Caco-2 (cell line): ENCODE measurements around the gene RAB28. TPM values are rescaled to one million over a fixed set of nuclear protein-coding genes. Genes with fewer than 3 reads are reported as not detected.

Experiments
- BruUV-seq: library from RNA; stranded (reverse); fragments of 400-500 nt; replicated peaks from 2 replicates; lab custom pipeline; 2021; lab: Mats Ljungman, UMichigan
- CTCF ChIA-PET: fragments of 300-600 bp; sonication (Branson Sonifier 250); formaldehyde crosslinking; loops from one replicate; lab custom pipeline; 2022; ENCODE audit warnings: antibody characterized with exemption; lab: Charles Lee
- POLR2A ChIA-PET: fragments of 300-600 bp; sonication (Branson Sonifier 250); formaldehyde crosslinking; loops from one replicate; lab custom pipeline; 2022; ENCODE audit warnings: antibody characterized with exemption; lab: Charles Lee
- DNase-seq, 2 experiments: peaks; one replicate each; pipeline versions ENCODE4 v3.0.0 to v3.0.0-alpha.2; 2020 to 2022
- H3K27me3 ChIP-seq: replicated peaks from 2 replicates; pipeline ENCODE4 v1.6.0; 2011; ENCODE audit warnings: low read length; ENCODE audit not compliant: control insufficient read depth, insufficient read depth
- H3K36me3 ChIP-seq: 2 replicates; pipeline ENCODE4 v1.5.1; 2011; ENCODE audit warnings: low read length; ENCODE audit not compliant: control insufficient read depth, insufficient read depth
- H3K4me1 ChIP-seq: fragments of 250-450 bp; sonication (Bioruptor Pico); 2 replicates; pipeline ENCODE4 v1.5.1; 2020; ENCODE audit warnings: mild to moderate bottlenecking
- H3K4me3 ChIP-seq: 2 replicates; pipeline ENCODE4 v1.5.1; 2011; ENCODE audit warnings: low read depth, mild to moderate bottlenecking, control low read depth, low read length
- H3K9me3 ChIP-seq: fragments of 250-450 bp; sonication (Bioruptor Pico); 2 replicates; pipeline ENCODE4 v1.5.1; 2020; ENCODE audit warnings: mild to moderate bottlenecking, moderate library complexity
- H3K27ac Mint-ChIP-seq: one replicate; pipeline ENCODE4 v1.8.0; 2022; ENCODE audit warnings: mixed read lengths; ENCODE audit not compliant: unreplicated experiment
- H3K27me3 Mint-ChIP-seq: one replicate; pipeline ENCODE4 v1.8.0; 2022; ENCODE audit warnings: mixed read lengths; ENCODE audit not compliant: insufficient read depth, unreplicated experiment
- H3K36me3 Mint-ChIP-seq: one replicate; pipeline ENCODE4 v1.8.0; 2022; ENCODE audit warnings: mild to moderate bottlenecking, mixed read lengths; ENCODE audit not compliant: insufficient read depth, unreplicated experiment
- H3K4me1 Mint-ChIP-seq: one replicate; pipeline ENCODE4 v1.8.0; 2022; ENCODE audit warnings: low read depth, mixed read lengths; ENCODE audit not compliant: unreplicated experiment
- H3K4me3 Mint-ChIP-seq: one replicate; pipeline ENCODE4 v1.8.0; 2022; ENCODE audit warnings: mild to moderate bottlenecking, moderate library complexity, mixed read lengths; ENCODE audit not compliant: unreplicated experiment
- H3K9me3 Mint-ChIP-seq: one replicate; pipeline ENCODE4 v1.8.0; 2022; ENCODE audit warnings: mixed read lengths; ENCODE audit not compliant: unreplicated experiment
- intact Hi-C: fragments of 100-400 bp; cut with micrococcal nuclease; formaldehyde crosslinking; loops from one replicate; pipeline ENCODE4 v1.10.0; 2022; ENCODE audit not compliant: unreplicated experiment
- total RNA-seq: library from RNA; stranded (reverse); gene quantifications from 2 replicates; pipeline ENCODE4 v1.2.3, GENCODE V29; 2022
- TF ChIP-seq, protein P1 (sequence below), 2 experiments: fragments of 200-600 bp in 1 of 2; IDR thresholded peaks; 1 replicate in 1 of 2; 2 replicates in 1 of 2; pipeline versions ENCODE4 v1.5.1 to v1.8.0; 2011 to 2022; ENCODE audit warnings: antibody characterized with exemption in 1 of 2, control low read depth in 1 of 2, inconsistent platforms in 1 of 2, low read depth in 1 of 2, low read length in 1 of 2, mild to moderate bottlenecking in 1 of 2, moderate library complexity in 1 of 2; ENCODE audit not compliant: insufficient read depth in 1 of 2, severe bottlenecking in 1 of 2, unreplicated experiment in 1 of 2

RAB28 gene
- total RNA-seq, 1 experiment from 2014 or later = 14.5 TPM

DNA sequence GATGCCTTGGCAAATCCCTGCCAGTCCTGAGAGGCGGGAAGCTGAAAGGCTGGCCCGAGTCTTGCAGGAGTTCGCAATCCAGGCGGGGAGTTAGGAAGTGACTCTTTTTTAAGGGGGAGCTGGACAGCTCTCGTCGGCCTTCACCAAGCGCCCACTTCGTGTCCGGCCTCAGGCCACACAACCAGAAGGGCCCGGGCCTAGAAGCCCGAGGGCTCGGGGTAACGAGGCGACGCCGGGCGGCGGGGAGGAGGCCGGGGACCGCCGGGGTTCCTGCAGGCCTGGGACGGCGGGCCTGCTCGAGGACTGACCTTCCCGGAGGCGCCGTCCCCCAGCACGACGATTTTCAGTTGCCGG is 395 bp downstream of the RAB28 start:
- Histone ChIP-seq H3K9me3 (no peaks in the 10 kb centered on the region), H3K27me3 (no peaks in the 10 kb centered on the region), H3K36me3 (no peaks in the 10 kb centered on the region), H3K4me1 (no peaks in the 10 kb centered on the region), H3K4me3 (peak overlapping the region; percentile 95)
- TF ChIP-seq, protein P1, sequence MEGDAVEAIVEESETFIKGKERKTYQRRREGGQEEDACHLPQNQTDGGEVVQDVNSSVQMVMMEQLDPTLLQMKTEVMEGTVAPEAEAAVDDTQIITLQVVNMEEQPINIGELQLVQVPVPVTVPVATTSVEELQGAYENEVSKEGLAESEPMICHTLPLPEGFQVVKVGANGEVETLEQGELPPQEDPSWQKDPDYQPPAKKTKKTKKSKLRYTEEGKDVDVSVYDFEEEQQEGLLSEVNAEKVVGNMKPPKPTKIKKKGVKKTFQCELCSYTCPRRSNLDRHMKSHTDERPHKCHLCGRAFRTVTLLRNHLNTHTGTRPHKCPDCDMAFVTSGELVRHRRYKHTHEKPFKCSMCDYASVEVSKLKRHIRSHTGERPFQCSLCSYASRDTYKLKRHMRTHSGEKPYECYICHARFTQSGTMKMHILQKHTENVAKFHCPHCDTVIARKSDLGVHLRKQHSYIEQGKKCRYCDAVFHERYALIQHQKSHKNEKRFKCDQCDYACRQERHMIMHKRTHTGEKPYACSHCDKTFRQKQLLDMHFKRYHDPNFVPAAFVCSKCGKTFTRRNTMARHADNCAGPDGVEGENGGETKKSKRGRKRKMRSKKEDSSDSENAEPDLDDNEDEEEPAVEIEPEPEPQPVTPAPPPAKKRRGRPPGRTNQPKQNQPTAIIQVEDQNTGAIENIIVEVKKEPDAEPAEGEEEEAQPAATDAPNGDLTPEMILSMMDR (IDR thresholded peaks at IDR 0.05; ENCODE audit: insufficient read depth in 1 of 2, low read depth in 1 of 2, low read length in 1 of 2, severe bottlenecking in 1 of 2, unreplicated experiment in 1 of 2) = no peak
- peak overlapping the region; percentile 93 for H3K4me3 Mint-ChIP-seq
- POLR2A ChIA-PET = no interaction called here
- H3K4me1 Mint-ChIP-seq = peaks cover 11% of the 10 kb centered on the region
- DNase-seq = no peak
- CTCF ChIA-PET = no interaction called here
- peaks cover 10% of the 10 kb centered on the region for H3K36me3 Mint-ChIP-seq
- H3K27me3 Mint-ChIP-seq = peaks cover 2% of the 10 kb centered on the region
- peaks cover 4% of the 10 kb centered on the region for H3K9me3 Mint-ChIP-seq
- peak overlapping the region; percentile 98 for H3K27ac Mint-ChIP-seq
- intact Hi-C loops = loop anchor here (1.0 to 2.0 kb wide), 2 partner anchors 62 to 631 kb away; no protein-coding TSS in a partner anchor
- BruUV-seq = no TSS peak

DNA sequence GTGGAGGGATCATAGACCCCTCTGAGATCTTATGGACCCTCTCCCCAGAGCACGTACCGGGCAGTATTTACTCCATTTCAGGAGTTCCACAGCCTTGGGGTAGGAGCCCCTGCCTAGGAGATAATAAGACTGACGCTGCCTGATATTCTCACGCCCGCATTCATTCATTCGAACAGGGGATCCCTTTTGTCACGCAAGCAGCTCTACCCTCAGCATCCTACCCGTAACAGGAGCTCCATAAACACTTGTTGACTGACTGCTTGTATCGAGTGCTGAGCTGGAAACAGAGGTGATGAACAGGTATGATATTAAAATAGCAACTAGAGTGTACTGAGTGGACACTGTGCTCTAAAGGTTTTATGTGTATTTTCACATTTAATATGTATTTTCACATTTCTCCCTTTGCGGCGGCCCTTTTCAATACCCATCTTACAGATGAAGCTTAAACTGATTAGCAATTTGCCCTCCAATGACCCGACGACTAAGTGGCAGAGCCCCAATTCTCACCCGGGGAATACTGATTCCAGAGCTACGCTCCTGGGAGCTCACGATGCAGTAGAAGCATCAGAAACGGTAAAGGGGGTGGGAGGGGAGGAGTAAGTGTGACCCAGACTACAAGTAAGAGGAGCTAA is 888 bp downstream of the RAB28 start:
- intact Hi-C loops = no loop called here
- CTCF ChIA-PET = no interaction called here

DNA sequence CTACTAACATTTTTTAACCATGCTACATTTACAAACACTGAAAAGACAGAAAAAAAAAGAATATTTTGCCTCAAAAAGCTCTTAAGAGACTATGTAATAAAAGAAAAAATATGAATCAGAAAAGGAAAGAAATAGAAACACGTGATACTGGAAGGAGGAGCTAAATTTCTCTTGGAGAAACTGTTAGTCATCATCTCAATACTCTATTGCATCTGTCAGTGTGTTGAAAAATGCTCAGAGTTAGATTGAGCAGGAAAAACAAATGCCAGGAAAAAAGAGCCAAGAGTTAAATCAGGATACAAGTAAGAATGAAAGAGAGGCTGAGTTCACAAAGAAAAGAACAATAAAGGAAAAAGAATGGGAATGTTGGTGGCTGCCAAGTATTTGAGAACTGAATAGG is 2.6 kb downstream of the RAB28 start:
- H3K9me3 Mint-ChIP-seq = no peaks in the 10 kb centered on the region

More for the DNA sequence above, 888 bp downstream of the RAB28 start:
- TF ChIP-seq, protein P1 (IDR thresholded peaks at IDR 0.05; ENCODE audit: insufficient read depth in 1 of 2, low read depth in 1 of 2, low read length in 1 of 2, severe bottlenecking in 1 of 2, unreplicated experiment in 1 of 2) = no peak
- no peaks in the 10 kb centered on the region for H3K4me1 ChIP-seq
- peaks cover 2% of the 10 kb centered on the region for H3K27me3 Mint-ChIP-seq
- peaks cover 10% of the 10 kb centered on the region for H3K36me3 Mint-ChIP-seq
- POLR2A ChIA-PET = interaction anchor here (0.6 kb wide), 1 partner anchor 65 kb away, joined by 4 read pairs; no protein-coding TSS in a partner anchor
- H3K4me3 Mint-ChIP-seq = peak overlapping the region; percentile 93
- peak overlapping the region; percentile 95 for H3K4me3 ChIP-seq
- peak in 1 of 2 experiments; percentile 4 for DNase-seq
- no peaks in the 10 kb centered on the region for H3K36me3 ChIP-seq
- no peaks in the 10 kb centered on the region for H3K27me3 ChIP-seq
- peak overlapping the region; percentile 98 for H3K27ac Mint-ChIP-seq
- peaks cover 11% of the 10 kb centered on the region for H3K4me1 Mint-ChIP-seq
- BruUV-seq = TSS peak; percentile 27
- no peaks in the 10 kb centered on the region for H3K9me3 Mint-ChIP-seq
- H3K9me3 ChIP-seq = no peaks in the 10 kb centered on the region

More for the DNA sequence above, 2.6 kb downstream of the RAB28 start:
- Mint-ChIP-seq H3K27me3 (no peaks in the 10 kb centered on the region), H3K4me1 (peaks cover 11% of the 10 kb centered on the region), H3K4me3 (no peak overlapping the region), H3K27ac (no peak overlapping the region), H3K36me3 (peaks cover 10% of the 10 kb centered on the region)
- TF ChIP-seq, protein P1 (IDR thresholded peaks at IDR 0.05; ENCODE audit: insufficient read depth in 1 of 2, low read depth in 1 of 2, low read length in 1 of 2, severe bottlenecking in 1 of 2, unreplicated experiment in 1 of 2) = no peak
- H3K27me3 ChIP-seq = no peaks in the 10 kb centered on the region
- no peaks in the 10 kb centered on the region for H3K4me1 ChIP-seq
- POLR2A ChIA-PET = no interaction called here
- no peak overlapping the region for H3K4me3 ChIP-seq
- no peak for DNase-seq
- no TSS peak for BruUV-seq
- H3K9me3 ChIP-seq = no peaks in the 10 kb centered on the region
- intact Hi-C loops = no loop called here
- CTCF ChIA-PET = no interaction called here
- H3K36me3 ChIP-seq = no peaks in the 10 kb centered on the region
